Measurements from ENCODE around the gene TFCP2.

TFCP2 gene

DNA sequence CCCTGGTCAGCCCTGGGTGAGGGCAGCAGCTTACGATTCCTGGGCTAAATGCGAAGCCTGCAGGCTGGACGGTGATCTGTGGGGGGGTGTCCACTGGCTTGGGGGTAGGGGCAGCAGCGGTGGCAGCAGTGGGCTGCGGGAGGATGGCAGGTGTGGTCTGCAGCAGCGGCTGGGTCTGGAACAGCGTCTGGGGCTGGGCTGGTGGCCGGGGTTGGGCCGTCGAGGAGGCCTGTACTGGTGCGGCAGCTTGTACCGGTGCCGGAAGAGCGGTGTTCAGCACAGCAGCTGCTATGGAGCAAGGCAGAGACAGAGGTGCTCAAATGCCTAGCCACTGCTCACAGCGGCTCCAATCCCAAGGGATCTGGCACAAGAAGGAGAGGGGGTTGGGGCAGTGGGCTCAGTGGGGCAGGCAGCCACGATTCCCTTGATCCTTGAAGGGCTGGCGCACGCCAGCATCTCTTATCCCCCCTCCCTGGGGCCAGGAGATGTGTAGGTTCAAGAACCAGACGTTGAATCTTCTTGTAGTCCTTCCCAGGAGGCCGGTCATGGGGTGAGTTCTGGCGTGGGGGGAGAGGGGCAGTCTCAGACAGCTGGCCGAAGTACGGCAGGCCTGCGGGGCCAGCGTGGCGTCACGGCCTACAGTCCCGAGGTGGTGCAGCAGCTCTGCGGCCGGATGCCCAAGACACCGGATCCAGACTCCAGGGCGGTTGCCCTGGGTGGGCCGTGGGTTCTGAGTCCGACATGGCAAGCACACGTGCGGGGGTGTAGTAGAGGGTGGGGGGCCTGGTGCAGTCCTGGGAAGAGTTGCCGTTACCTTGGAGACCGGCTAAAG is 25.0 kb upstream of the TFCP2 start:
- H3K4me3 ChIP-seq (ENCODE audit: control insufficient read depth, low read depth, low read length): no peak overlapping the region
- TF ChIP-seq, protein P1, sequence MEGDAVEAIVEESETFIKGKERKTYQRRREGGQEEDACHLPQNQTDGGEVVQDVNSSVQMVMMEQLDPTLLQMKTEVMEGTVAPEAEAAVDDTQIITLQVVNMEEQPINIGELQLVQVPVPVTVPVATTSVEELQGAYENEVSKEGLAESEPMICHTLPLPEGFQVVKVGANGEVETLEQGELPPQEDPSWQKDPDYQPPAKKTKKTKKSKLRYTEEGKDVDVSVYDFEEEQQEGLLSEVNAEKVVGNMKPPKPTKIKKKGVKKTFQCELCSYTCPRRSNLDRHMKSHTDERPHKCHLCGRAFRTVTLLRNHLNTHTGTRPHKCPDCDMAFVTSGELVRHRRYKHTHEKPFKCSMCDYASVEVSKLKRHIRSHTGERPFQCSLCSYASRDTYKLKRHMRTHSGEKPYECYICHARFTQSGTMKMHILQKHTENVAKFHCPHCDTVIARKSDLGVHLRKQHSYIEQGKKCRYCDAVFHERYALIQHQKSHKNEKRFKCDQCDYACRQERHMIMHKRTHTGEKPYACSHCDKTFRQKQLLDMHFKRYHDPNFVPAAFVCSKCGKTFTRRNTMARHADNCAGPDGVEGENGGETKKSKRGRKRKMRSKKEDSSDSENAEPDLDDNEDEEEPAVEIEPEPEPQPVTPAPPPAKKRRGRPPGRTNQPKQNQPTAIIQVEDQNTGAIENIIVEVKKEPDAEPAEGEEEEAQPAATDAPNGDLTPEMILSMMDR (IDR thresholded peaks at IDR 0.05; ENCODE audit: control insufficient read depth, insufficient read depth, low read depth, low read length, missing control alignments): no peak
- DNase-seq (ENCODE audit: low read depth): no peak

DNA sequence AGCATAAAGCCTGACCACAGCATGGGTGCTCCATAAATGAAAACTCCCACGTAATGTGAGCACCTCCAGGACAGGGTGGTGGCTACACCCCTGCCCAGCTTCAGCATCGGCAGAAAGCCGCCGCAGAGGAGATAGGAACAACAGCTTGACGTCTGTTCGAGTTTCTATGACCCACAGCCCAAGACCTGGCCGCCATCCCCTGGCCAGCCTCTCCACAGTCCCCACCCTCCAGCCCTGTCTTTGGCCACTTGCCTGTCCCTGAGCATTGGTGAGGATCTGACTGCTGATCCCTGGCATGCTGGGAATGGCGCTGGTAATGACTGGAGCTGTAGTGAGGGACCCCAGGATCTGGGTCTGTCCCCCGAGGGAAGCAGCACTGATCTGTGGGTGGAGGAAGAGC is 23.6 kb upstream of the TFCP2 start:
- TF ChIP-seq, protein P1 (IDR thresholded peaks at IDR 0.05; ENCODE audit: control insufficient read depth, insufficient read depth, low read depth, low read length, missing control alignments): no peak
- no peak for DNase-seq (ENCODE audit: low read depth)

DNA sequence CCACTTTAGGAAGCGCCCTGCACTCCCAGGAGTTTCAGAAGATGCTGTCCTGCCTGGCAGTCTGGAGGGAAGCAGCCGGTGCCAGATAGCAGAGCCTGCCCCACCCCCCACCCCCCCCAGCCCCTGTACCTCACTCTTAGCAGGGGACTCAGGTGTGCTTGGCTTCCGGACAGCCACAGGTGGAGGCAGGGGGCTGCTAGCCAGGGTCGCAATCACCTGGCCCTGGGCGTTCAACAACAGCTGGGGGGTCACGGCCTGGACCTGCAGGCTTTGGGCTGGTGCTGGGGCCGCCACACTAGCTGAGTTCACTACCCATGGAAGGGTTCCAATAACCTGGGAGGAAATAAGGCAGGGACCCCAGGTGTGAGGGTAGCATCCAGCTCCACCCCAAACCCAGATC is 22.9 kb upstream of the TFCP2 start:
- DNase-seq (ENCODE audit: low read depth): no peak
- TF ChIP-seq, protein P1 (IDR thresholded peaks at IDR 0.05; ENCODE audit: control insufficient read depth, insufficient read depth, low read depth, low read length, missing control alignments): no peak
- H3K4me3 ChIP-seq (ENCODE audit: control insufficient read depth, low read depth, low read length): no peak overlapping the region

More for the DNA sequence above, 23.6 kb upstream of the TFCP2 start:
- H3K4me3 ChIP-seq (ENCODE audit: control insufficient read depth, low read depth, low read length): no peak overlapping the region

GRCh38 chr12:51192284-51192671 is 19.3 kb upstream of the TFCP2 start:
- TF ChIP-seq, protein P1 (IDR thresholded peaks at IDR 0.05; ENCODE audit: control insufficient read depth, insufficient read depth, low read depth, low read length, missing control alignments): no peak
- no peak for DNase-seq (ENCODE audit: low read depth)
- H3K4me3 ChIP-seq (ENCODE audit: control insufficient read depth, low read depth, low read length): no peak overlapping the region

GRCh38 chr12:51191516-51192283 is 18.8 kb upstream of the TFCP2 start:
- TF ChIP-seq, protein P1 (IDR thresholded peaks at IDR 0.05; ENCODE audit: control insufficient read depth, insufficient read depth, low read depth, low read length, missing control alignments): no peak
- H3K4me3 ChIP-seq (ENCODE audit: control insufficient read depth, low read depth, low read length): no peak overlapping the region
- no peak for DNase-seq (ENCODE audit: low read depth)

GRCh38 chr12:51190820-51191219 is 17.9 kb upstream of the TFCP2 start:
- DNase-seq (ENCODE audit: low read depth): no peak
- no peak overlapping the region for H3K4me3 ChIP-seq (ENCODE audit: control insufficient read depth, low read depth, low read length)
- TF ChIP-seq, protein P1 (IDR thresholded peaks at IDR 0.05; ENCODE audit: control insufficient read depth, insufficient read depth, low read depth, low read length, missing control alignments): no peak

All from AG09309 (cell line).